Osteoblast (primary cell): ENCODE data around the gene FASLG. TPM values are rescaled to one million over a fixed set of nuclear protein-coding genes. Genes with fewer than 3 reads are reported as not detected.

Experiments
- DNase-seq: peaks from one replicate; pipeline ENCODE4 v3.0.0; 2011; ENCODE audit warnings: low spot score, mixed read lengths; ENCODE audit not compliant: insufficient read length; ENCODE audit errors: missing footprints
- H2AFZ ChIP-seq: 2 replicates; pipeline ENCODE4 v1.6.0; 2011; ENCODE audit warnings: mild to moderate bottlenecking, low read length
- H3K27ac ChIP-seq: 2 replicates; pipeline ENCODE4 v1.5.1; 2011; ENCODE audit warnings: mild to moderate bottlenecking, low read depth, low read length, moderate library complexity
- H3K27me3 ChIP-seq: 2 replicates; pipeline ENCODE4 v1.6.0; 2012; ENCODE audit warnings: mild to moderate bottlenecking, control low read depth, inconsistent platforms, low read length, moderate library complexity; ENCODE audit not compliant: insufficient read depth
- H3K36me3 ChIP-seq: 2 replicates; pipeline ENCODE4 v1.5.1; 2011; ENCODE audit warnings: mild to moderate bottlenecking, low read length, control low read depth, moderate library complexity; ENCODE audit not compliant: insufficient read depth
- H3K4me1 ChIP-seq: 2 replicates; pipeline ENCODE4 v1.5.1; 2011; ENCODE audit warnings: mild to moderate bottlenecking, low read length, control low read depth, moderate library complexity; ENCODE audit not compliant: insufficient read depth
- H3K4me2 ChIP-seq: 2 replicates; pipeline ENCODE4 v1.6.0; 2011; ENCODE audit warnings: mild to moderate bottlenecking, low read length; ENCODE audit not compliant: insufficient read depth
- H3K4me3 ChIP-seq: fragments of 200-600 bp; sonication (generic); 3 replicates; pipeline ENCODE4 v1.5.1; 2012; ENCODE audit warnings: mild to moderate bottlenecking, low read length, inconsistent platforms; ENCODE audit not compliant: insufficient read depth
- H3K79me2 ChIP-seq: 2 replicates; pipeline ENCODE4 v1.6.0; 2012; ENCODE audit warnings: mild to moderate bottlenecking, low read length, control low read depth, inconsistent platforms; ENCODE audit not compliant: insufficient read depth
- H3K9me3 ChIP-seq: 2 replicates; pipeline ENCODE4 v1.5.1; 2011; ENCODE audit warnings: low read depth, low read length, control low read depth
- H4K20me1 ChIP-seq: 2 replicates; pipeline ENCODE4 v1.6.0; 2012; ENCODE audit warnings: mild to moderate bottlenecking, low read length, control low read depth; ENCODE audit not compliant: insufficient read depth
- total RNA-seq: library from RNA; depleted of rRNA; stranded (reverse); fragments of >200 nt; gene quantifications from 2 replicates; pipeline ENCODE4 v1.2.3, GENCODE V29; 2012
- TF ChIP-seq, protein P1 (sequence below): IDR thresholded peaks from 2 replicates; pipeline ENCODE4 v1.5.1; 2011; ENCODE audit warnings: mild to moderate bottlenecking, low read depth, low read length, moderate library complexity; ENCODE audit errors: extremely low read depth

Gene FASLG
- total RNA-seq, 1 donor = not detected

DNA sequence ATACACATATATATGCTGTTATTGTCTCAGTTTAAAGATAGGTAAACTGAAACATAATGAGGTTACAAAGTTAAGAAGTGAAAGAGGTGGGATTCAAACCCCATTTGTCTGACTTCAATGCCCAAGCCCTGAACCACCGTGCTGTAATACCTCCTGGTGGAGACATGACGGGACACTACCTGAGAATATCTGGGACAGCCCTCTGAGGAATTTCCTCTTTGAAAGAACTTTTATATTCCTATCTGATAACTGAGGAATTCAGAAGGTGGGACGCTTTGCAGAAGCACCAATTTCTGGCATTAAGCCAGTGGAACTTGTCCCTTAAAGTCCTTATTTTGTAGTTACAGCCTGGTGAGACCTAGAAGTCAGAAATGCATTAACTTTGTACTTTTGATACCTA lies 32.1 kb upstream of the FASLG start:
- TF ChIP-seq, protein P1, sequence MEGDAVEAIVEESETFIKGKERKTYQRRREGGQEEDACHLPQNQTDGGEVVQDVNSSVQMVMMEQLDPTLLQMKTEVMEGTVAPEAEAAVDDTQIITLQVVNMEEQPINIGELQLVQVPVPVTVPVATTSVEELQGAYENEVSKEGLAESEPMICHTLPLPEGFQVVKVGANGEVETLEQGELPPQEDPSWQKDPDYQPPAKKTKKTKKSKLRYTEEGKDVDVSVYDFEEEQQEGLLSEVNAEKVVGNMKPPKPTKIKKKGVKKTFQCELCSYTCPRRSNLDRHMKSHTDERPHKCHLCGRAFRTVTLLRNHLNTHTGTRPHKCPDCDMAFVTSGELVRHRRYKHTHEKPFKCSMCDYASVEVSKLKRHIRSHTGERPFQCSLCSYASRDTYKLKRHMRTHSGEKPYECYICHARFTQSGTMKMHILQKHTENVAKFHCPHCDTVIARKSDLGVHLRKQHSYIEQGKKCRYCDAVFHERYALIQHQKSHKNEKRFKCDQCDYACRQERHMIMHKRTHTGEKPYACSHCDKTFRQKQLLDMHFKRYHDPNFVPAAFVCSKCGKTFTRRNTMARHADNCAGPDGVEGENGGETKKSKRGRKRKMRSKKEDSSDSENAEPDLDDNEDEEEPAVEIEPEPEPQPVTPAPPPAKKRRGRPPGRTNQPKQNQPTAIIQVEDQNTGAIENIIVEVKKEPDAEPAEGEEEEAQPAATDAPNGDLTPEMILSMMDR = no peak

DNA sequence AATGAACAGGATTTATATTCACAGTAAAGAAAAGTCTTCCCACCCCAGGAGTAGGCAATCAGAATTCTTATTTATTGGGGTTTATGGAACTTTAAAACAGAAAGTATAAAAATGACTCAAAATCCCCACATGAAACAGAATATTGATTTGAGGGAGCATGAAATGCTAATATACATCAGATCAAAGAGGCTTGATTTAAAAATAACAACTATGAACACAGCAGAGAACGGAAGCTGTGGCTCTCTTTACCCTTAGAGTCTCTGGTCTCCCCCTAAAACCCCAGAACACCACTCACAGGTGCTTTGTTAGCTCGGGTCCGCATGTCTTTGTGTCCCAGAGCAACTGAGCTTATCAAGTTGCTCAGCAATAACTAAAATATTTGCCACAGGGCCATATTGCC lies 31.2 kb upstream of the FASLG start:
- Histone ChIP-seq H3K79me2 (no peaks in the 10 kb centered on the region), H3K27ac (no peak overlapping the region), H3K36me3 (no peaks in the 10 kb centered on the region), H4K20me1 (no peaks in the 10 kb centered on the region), H2AFZ (no peak overlapping the region), H3K4me2 (no peak overlapping the region), H3K4me3 (no peak overlapping the region), H3K4me1 (peaks cover 14% of the 10 kb centered on the region), H3K9me3 (no peaks in the 10 kb centered on the region), H3K27me3 (no peaks in the 10 kb centered on the region)
- TF ChIP-seq, protein P1 = no peak
- no peak for DNase-seq

More for the DNA sequence above, 32.1 kb upstream of the FASLG start:
- Histone ChIP-seq H3K9me3 (no peaks in the 10 kb centered on the region), H3K4me2 (no peak overlapping the region), H3K36me3 (no peaks in the 10 kb centered on the region), H3K4me1 (peaks cover 14% of the 10 kb centered on the region), H3K27ac (no peak overlapping the region), H3K4me3 (no peak overlapping the region), H3K27me3 (no peaks in the 10 kb centered on the region), H3K79me2 (no peaks in the 10 kb centered on the region), H2AFZ (no peak overlapping the region), H4K20me1 (no peaks in the 10 kb centered on the region)
- no peak for DNase-seq

DNA sequence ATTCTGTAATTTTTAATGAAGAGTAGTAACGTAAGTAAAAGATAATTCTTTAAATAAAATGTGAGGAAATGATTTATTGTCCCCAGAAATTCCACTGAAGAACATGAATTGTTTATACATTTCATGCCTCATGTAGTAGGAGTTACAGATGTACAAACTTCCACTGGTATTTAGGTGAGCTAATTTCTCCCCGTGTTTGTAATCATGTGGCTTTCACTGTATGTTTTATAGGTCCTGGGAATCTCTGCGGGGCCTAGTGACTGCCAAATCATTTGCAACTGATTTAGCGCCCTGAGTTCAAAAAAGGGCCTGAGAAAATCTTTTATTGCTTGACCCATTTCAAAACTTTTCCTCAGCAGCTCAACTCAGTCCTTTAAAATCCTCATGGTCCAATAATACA lies 30.5 kb upstream of the FASLG start:
- H3K79me2 ChIP-seq = no peaks in the 10 kb centered on the region
- TF ChIP-seq, protein P1 = no peak
- no peaks in the 10 kb centered on the region for H3K27me3 ChIP-seq
- H2AFZ ChIP-seq = no peak overlapping the region
- H3K4me3 ChIP-seq = no peak overlapping the region
- peaks cover 14% of the 10 kb centered on the region for H3K4me1 ChIP-seq
- H4K20me1 ChIP-seq = no peaks in the 10 kb centered on the region
- no peaks in the 10 kb centered on the region for H3K36me3 ChIP-seq
- DNase-seq = no peak
- no peaks in the 10 kb centered on the region for H3K9me3 ChIP-seq
- H3K27ac ChIP-seq = no peak overlapping the region
- H3K4me2 ChIP-seq = no peak overlapping the region

DNA sequence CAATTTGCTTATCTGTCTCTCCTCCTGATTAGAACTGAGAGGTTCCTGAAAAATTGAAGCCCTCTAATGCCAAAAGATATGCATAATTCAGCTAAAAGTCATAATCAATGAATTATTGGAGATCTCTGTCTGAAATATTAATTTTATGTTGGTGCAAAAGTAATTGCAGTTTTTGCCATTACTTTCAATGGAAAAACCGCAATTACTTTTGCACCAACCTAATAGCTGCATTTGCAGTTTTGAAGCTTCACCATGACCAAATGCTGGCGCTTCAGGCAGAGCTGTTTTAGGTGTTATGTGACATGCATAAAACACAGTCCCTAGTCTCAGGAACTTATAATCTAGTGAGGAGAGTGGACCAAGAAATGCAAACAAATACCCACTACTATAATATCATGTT lies 29.7 kb upstream of the FASLG start:
- TF ChIP-seq, protein P1 = no peak
- H3K4me1 ChIP-seq = peaks cover 14% of the 10 kb centered on the region
- H3K9me3 ChIP-seq = no peaks in the 10 kb centered on the region
- no peak overlapping the region for H3K27ac ChIP-seq
- no peaks in the 10 kb centered on the region for H4K20me1 ChIP-seq
- H2AFZ ChIP-seq = no peak overlapping the region
- H3K36me3 ChIP-seq = no peaks in the 10 kb centered on the region
- no peak overlapping the region for H3K4me2 ChIP-seq
- no peaks in the 10 kb centered on the region for H3K27me3 ChIP-seq
- no peak overlapping the region for H3K4me3 ChIP-seq
- DNase-seq = no peak
- no peaks in the 10 kb centered on the region for H3K79me2 ChIP-seq
